B cell (primary cell): ENCODE measurements around the gene MS4A12. TPM values are rescaled to one million over a fixed set of nuclear protein-coding genes. Genes with fewer than 3 reads are reported as not detected.

Source experiments
- ATAC-seq: fragments of 200-7000 bp; cut with Tn5 transposase; one replicate; pipeline ENCODE4 v1.10.0; 2021; ENCODE audit warnings: low read depth, mild to moderate bottlenecking, moderate number of reproducible peaks, moderate library complexity
- CTCF ChIA-PET: fragments of 350-600 bp; sonication (Branson Sonifier 250); formaldehyde crosslinking; loops from one replicate; lab custom pipeline; 2021; ENCODE audit warnings: antibody characterized with exemption, inconsistent platforms; lab: Charles Lee
- POLR2A ChIA-PET: fragments of 350-600 bp; sonication (Branson Sonifier 250); formaldehyde crosslinking; loops from one replicate; lab custom pipeline; 2021; ENCODE audit warnings: antibody characterized with exemption; lab: Charles Lee
- DNase-seq: peaks from one replicate; pipeline ENCODE4 v3.0.0; 2013
- H2AFZ ChIP-seq: 2 replicates; pipeline ENCODE4 v1.6.1; 2012; ENCODE audit warnings: mild to moderate bottlenecking, low read depth, low read length; ENCODE audit not compliant: insufficient read depth, poor library complexity, severe bottlenecking
- H3K27ac ChIP-seq, 2 donors: 1 replicate in 1 of 2; 2 replicates in 1 of 2; pipeline ENCODE4 v1.5.1; 2012 to 2013; ENCODE audit warnings: low read length in 2 of 2, mild to moderate bottlenecking in 2 of 2, moderate library complexity in 1 of 2
- H3K27me3 ChIP-seq, 4 experiments: fragments of 200-600 bp in 1 of 4; sonication (generic) in 1 of 4; replicated peaks in 1 of 4; 1 replicate in 2 of 4; 2 replicates in 2 of 4; pipeline versions ENCODE4 v1.6.1 to v1.7.0; 2013 to 2016; ENCODE audit warnings: low read length in 3 of 4, mild to moderate bottlenecking in 2 of 4, mixed read lengths in 1 of 4, moderate library complexity in 1 of 4; ENCODE audit not compliant: insufficient read depth in 4 of 4, control insufficient read depth in 3 of 4; ENCODE audit errors: control extremely low read depth in 1 of 4
- H3K36me3 ChIP-seq, 2 experiments: replicated peaks in 1 of 2; 1 replicate in 1 of 2; 2 replicates in 1 of 2; pipeline versions ENCODE4 v1.6.1 to v1.7.1; 2013; ENCODE audit warnings: low read length in 1 of 2; ENCODE audit not compliant: insufficient read depth in 2 of 2, control insufficient read depth in 1 of 2; ENCODE audit errors: control extremely low read depth in 1 of 2, extremely low read depth in 1 of 2
- H3K4me1 ChIP-seq, 2 donors: fragments of 200-600 bp in 1 of 2; sonication (generic) in 1 of 2; 1 replicate in 1 of 2; 2 replicates in 1 of 2; pipeline versions ENCODE4 v1.5.1 to v1.6.1; 2013 to 2017; ENCODE audit warnings: low read length in 2 of 2; ENCODE audit not compliant: control insufficient read depth in 2 of 2, insufficient read depth in 2 of 2
- H3K4me2 ChIP-seq: replicated peaks from 2 replicates; pipeline ENCODE3; 2012; ENCODE audit warnings: mild to moderate bottlenecking, low read depth, low read length; ENCODE audit not compliant: poor library complexity, severe bottlenecking
- H3K4me3 ChIP-seq, 5 experiments: fragments of 200-600 bp in 1 of 5; sonication (generic) in 1 of 5; 1 replicate in 3 of 5; 2 replicates in 2 of 5; pipeline versions ENCODE4 v1.5.1 to v1.7.0; 2011 to 2016; ENCODE audit warnings: low read length in 4 of 5, mild to moderate bottlenecking in 4 of 5, low read depth in 2 of 5, control low read depth in 1 of 5, moderate library complexity in 1 of 5; ENCODE audit not compliant: insufficient read depth in 1 of 5; ENCODE audit errors: control extremely low read depth in 1 of 5, extremely low read depth in 1 of 5
- H3K79me2 ChIP-seq: fragments of 200-600 bp; sonication (generic); one replicate; pipeline ENCODE4 v1.6.0; 2016; ENCODE audit warnings: low read length; ENCODE audit not compliant: control insufficient read depth, insufficient read depth
- H3K9ac ChIP-seq: fragments of 200-600 bp; sonication (generic); 2 replicates; pipeline ENCODE4 v1.6.1; 2017; ENCODE audit warnings: mild to moderate bottlenecking, low read length, moderate library complexity
- H3K9me3 ChIP-seq, 3 donors: one replicate each; pipeline versions ENCODE4 v1.6.1 to v1.7.1; 2013; ENCODE audit warnings: low read length in 2 of 3; ENCODE audit not compliant: control insufficient read depth in 2 of 3, insufficient read depth in 1 of 3; ENCODE audit errors: control extremely low read depth in 1 of 3
- H4K20me1 ChIP-seq: 2 replicates; pipeline ENCODE4 v1.6.0; 2012; ENCODE audit warnings: mild to moderate bottlenecking, low read length; ENCODE audit not compliant: insufficient read depth, control insufficient read depth, poor library complexity, severe bottlenecking
- H3K27ac Mint-ChIP-seq: one replicate; pipeline ENCODE4 v1.8.0; 2021; ENCODE audit warnings: mixed read lengths
- H3K27me3 Mint-ChIP-seq: one replicate; pipeline ENCODE4 v1.8.0; 2021; ENCODE audit warnings: mixed read lengths
- H3K4me1 Mint-ChIP-seq: one replicate; pipeline ENCODE4 v1.8.0; 2021; ENCODE audit warnings: mixed read lengths
- H3K4me3 Mint-ChIP-seq: one replicate; pipeline ENCODE4 v1.8.0; 2021; ENCODE audit warnings: mixed read lengths
- H3K9me3 Mint-ChIP-seq: one replicate; pipeline ENCODE4 v1.8.0; 2022; ENCODE audit warnings: mixed read lengths; ENCODE audit not compliant: insufficient read depth
- CTCF ChIP-seq: fragments of 200-600 bp; IDR thresholded peaks from one replicate; pipeline ENCODE4 v1.8.0; 2022; ENCODE audit warnings: antibody characterized with exemption, mild to moderate bottlenecking
- EZH2 ChIP-seq: IDR thresholded peaks from 2 replicates; pipeline ENCODE4 v1.6.1; 2012; ENCODE audit warnings: borderline replicate concordance, low read depth, mild to moderate bottlenecking, moderate library complexity, low read length; ENCODE audit not compliant: insufficient read depth, poor library complexity, severe bottlenecking
- WGBS: methylation state at CpG from one replicate; pipeline ENCODE4 v1.1.5; 2013; ENCODE audit warnings: missing lambda C conversion rate; ENCODE audit not compliant: insufficient coverage; 5-methylcytosine and 5-hydroxymethylcytosine counted together
- intact Hi-C: fragments of 100-400 bp; cut with micrococcal nuclease; formaldehyde crosslinking; loops from one replicate; pipeline ENCODE4 v1.10.0; 2022
- polyA plus RNA-seq: library from polyadenylated mRNA; depleted of rRNA; stranded (reverse); fragments of >200 nt; gene quantifications from 2 replicates; pipeline ENCODE4 v1.2.3, GENCODE V29; 2012
- total RNA-seq, 2 donors: library from RNA; stranded (reverse); fragments of 120-200 nt in 1 of 2; gene quantifications; 1 replicate in 1 of 2; 2 replicates in 1 of 2; pipeline versions ENCODE4 v1.2.3 to v1.2.4, GENCODE V29; 2013 to 2022

The MS4A12 gene
- total and polyA plus RNA-seq, 2 donors (not counting 1 experiment from before 2014, with no cell fraction given), result not detected

- ChIA-PET POLR2A (no interaction called here), CTCF (interaction anchor here (0.7 to 2.3 kb wide), 2 partner anchors 12 to 96 kb away, joined by 3 to 9 read pairs; no protein-coding TSS in a partner anchor)
- Histone ChIP-seq H4K20me1 (no peaks in the 10 kb centered on the region), H3K9me3 (peaks cover 0 to 5% (median 0%) of the 10 kb centered on the region in 3 donors), H3K9ac (no peak overlapping the region), H2AFZ (no peak overlapping the region), H3K79me2 (no peaks in the 10 kb centered on the region), H3K36me3 (no peaks in the 10 kb centered on the region), H3K27ac (no peak overlapping the region), H3K27me3 (no peaks in the 10 kb centered on the region), H3K4me3 (no peak overlapping the region), H3K4me1 (peaks cover 8 to 12% of the 10 kb centered on the region in 2 donors), H3K4me2 (no peak overlapping the region)
- peaks cover 12% of the 10 kb centered on the region for H3K27me3 Mint-ChIP-seq
- peak; percentile 21 for DNase-seq
- intact Hi-C loops, result no loop called here
- WGBS, result no CpG with 5 or more reads among the region's 2 CpGs
- no peaks in the 10 kb centered on the region for H3K9me3 Mint-ChIP-seq
- H3K4me3 Mint-ChIP-seq, result no peak overlapping the region
- no peak overlapping the region for H3K27ac Mint-ChIP-seq
- H3K4me1 Mint-ChIP-seq, result peaks cover 11% of the 10 kb centered on the region
- TF ChIP-seq CTCF (no peak), EZH2 (no peak)
- no peak for ATAC-seq
These were observed 21.2 kb downstream of the MS4A12 start for GRCh38 chr11:60513496-60514460.
